ENCODE data around the gene ENTPD8.

- TF ChIP-seq, protein P1, sequence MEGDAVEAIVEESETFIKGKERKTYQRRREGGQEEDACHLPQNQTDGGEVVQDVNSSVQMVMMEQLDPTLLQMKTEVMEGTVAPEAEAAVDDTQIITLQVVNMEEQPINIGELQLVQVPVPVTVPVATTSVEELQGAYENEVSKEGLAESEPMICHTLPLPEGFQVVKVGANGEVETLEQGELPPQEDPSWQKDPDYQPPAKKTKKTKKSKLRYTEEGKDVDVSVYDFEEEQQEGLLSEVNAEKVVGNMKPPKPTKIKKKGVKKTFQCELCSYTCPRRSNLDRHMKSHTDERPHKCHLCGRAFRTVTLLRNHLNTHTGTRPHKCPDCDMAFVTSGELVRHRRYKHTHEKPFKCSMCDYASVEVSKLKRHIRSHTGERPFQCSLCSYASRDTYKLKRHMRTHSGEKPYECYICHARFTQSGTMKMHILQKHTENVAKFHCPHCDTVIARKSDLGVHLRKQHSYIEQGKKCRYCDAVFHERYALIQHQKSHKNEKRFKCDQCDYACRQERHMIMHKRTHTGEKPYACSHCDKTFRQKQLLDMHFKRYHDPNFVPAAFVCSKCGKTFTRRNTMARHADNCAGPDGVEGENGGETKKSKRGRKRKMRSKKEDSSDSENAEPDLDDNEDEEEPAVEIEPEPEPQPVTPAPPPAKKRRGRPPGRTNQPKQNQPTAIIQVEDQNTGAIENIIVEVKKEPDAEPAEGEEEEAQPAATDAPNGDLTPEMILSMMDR (IDR thresholded peaks at IDR 0.05), result no peak
- no peak for TF ChIP-seq POLR2AphosphoS5 (IDR thresholded peaks at IDR 0.05)
- TF ChIP-seq POLR2A (IDR thresholded peaks at IDR 0.05), result no peak
These were observed 11.6 kb downstream of the ENTPD8 start for GRCh38 chr9:137429546-137429890.

Measured in gastroesophageal sphincter (tissue), 3 donors.